HEK293 (cell line): ENCODE results near the gene SP3.

Experiments
- KLF10 ChIP-seq: fragments of 450-650 bp; IDR thresholded peaks from 2 replicates; pipeline ENCODE4 v1.5.1; 2018; ENCODE audit warnings: missing biosample characterization, mild to moderate bottlenecking, missing genetic modification characterization
- KLF16 ChIP-seq: fragments of 450-650 bp; formaldehyde crosslinking; IDR thresholded peaks from 2 replicates; pipeline ENCODE4 v1.5.1; 2017; ENCODE audit warnings: missing biosample characterization, missing genetic modification characterization
- ZBTB1 ChIP-seq: fragments of 450-650 bp; formaldehyde crosslinking; IDR thresholded peaks from 2 replicates; pipeline ENCODE4 v1.5.1; 2016; ENCODE audit warnings: missing biosample characterization, missing genetic modification characterization
- ZBTB44 ChIP-seq: fragments of 450-650 bp; IDR thresholded peaks from 2 replicates; pipeline ENCODE4 v1.5.1; 2018; ENCODE audit warnings: missing biosample characterization, mild to moderate bottlenecking, missing genetic modification characterization
- ZNF133 ChIP-seq: fragments of 450-650 bp; formaldehyde crosslinking; IDR thresholded peaks from 2 replicates; pipeline ENCODE4 v1.5.1; 2016; ENCODE audit warnings: missing biosample characterization, missing genetic modification characterization
- ZNF138 ChIP-seq: fragments of 450-650 bp; formaldehyde crosslinking; IDR thresholded peaks from 2 replicates; pipeline ENCODE4 v1.5.1; 2016; ENCODE audit warnings: missing biosample characterization, missing genetic modification characterization, borderline replicate concordance
- ZNF324 ChIP-seq: fragments of 450-650 bp; formaldehyde crosslinking; IDR thresholded peaks from 2 replicates; pipeline ENCODE4 v1.5.1; 2016; ENCODE audit warnings: missing biosample characterization, missing genetic modification characterization
- ZNF704 ChIP-seq: fragments of 450-650 bp; formaldehyde crosslinking; IDR thresholded peaks from 2 replicates; pipeline ENCODE4 v1.5.1; 2016; ENCODE audit warnings: missing biosample characterization, missing genetic modification characterization
- ZNF830 ChIP-seq: fragments of 450-650 bp; IDR thresholded peaks from 2 replicates; pipeline ENCODE4 v1.5.0; 2018; ENCODE audit warnings: missing biosample characterization, missing genetic modification characterization, low read depth, mild to moderate bottlenecking, moderate library complexity
- ZNF843 ChIP-seq: fragments of 450-650 bp; formaldehyde crosslinking; IDR thresholded peaks from 2 replicates; pipeline ENCODE4 v1.5.1; 2016; ENCODE audit warnings: missing biosample characterization, missing genetic modification characterization
- TF ChIP-seq, protein P1 (sequence below): fragments of 450-650 bp; formaldehyde crosslinking; IDR thresholded peaks from 2 replicates; pipeline ENCODE4 v1.5.1; 2016; ENCODE audit warnings: missing biosample characterization, missing genetic modification characterization
- TF ChIP-seq, protein P2 (sequence below): sonication (generic); formaldehyde crosslinking; IDR thresholded peaks from 2 replicates; pipeline ENCODE4 v1.8.1; 2022; ENCODE audit warnings: mild to moderate bottlenecking, moderate library complexity, missing genetic modification reagents

GRCh38 chr2:173931751-173932150, 33.4 kb downstream of the SP3 start:
- TF ChIP-seq ZNF138 (no peak), ZNF830 (tag by site-specific recombination) (no peak), ZNF843 (tag by site-specific recombination) (no peak), ZNF704 (tag by site-specific recombination) (no peak), KLF16 (tag by site-specific recombination) (no peak), ZNF324 (no peak), ZNF133 (tag by site-specific recombination) (no peak), KLF10 (tag by site-specific recombination) (no peak), ZBTB44 (tag by site-specific recombination) (no peak), ZBTB1 (tag by site-specific recombination) (no peak)
- TF ChIP-seq, protein P1, sequence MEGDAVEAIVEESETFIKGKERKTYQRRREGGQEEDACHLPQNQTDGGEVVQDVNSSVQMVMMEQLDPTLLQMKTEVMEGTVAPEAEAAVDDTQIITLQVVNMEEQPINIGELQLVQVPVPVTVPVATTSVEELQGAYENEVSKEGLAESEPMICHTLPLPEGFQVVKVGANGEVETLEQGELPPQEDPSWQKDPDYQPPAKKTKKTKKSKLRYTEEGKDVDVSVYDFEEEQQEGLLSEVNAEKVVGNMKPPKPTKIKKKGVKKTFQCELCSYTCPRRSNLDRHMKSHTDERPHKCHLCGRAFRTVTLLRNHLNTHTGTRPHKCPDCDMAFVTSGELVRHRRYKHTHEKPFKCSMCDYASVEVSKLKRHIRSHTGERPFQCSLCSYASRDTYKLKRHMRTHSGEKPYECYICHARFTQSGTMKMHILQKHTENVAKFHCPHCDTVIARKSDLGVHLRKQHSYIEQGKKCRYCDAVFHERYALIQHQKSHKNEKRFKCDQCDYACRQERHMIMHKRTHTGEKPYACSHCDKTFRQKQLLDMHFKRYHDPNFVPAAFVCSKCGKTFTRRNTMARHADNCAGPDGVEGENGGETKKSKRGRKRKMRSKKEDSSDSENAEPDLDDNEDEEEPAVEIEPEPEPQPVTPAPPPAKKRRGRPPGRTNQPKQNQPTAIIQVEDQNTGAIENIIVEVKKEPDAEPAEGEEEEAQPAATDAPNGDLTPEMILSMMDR (tag by site-specific recombination) = no peak
- TF ChIP-seq, protein P2, sequence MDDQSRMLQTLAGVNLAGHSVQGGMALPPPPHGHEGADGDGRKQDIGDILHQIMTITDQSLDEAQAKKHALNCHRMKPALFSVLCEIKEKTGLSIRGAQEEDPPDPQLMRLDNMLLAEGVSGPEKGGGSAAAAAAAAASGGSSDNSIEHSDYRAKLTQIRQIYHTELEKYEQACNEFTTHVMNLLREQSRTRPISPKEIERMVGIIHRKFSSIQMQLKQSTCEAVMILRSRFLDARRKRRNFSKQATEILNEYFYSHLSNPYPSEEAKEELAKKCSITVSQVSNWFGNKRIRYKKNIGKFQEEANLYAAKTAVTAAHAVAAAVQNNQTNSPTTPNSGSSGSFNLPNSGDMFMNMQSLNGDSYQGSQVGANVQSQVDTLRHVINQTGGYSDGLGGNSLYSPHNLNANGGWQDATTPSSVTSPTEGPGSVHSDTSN (CRISPR knock-in tag) = no peak
